Adrenal gland (tissue), 5 donors: ENCODE measurements around the gene TMEM158.

Experiments
- POLR2A ChIP-seq, 2 donors: fragments of 450-650 bp; IDR thresholded peaks; one replicate each; pipeline ENCODE4 v1.6.1; 2017; ENCODE audit warnings: antibody characterized with exemption in 2 of 2, mild to moderate bottlenecking in 2 of 2, moderate library complexity in 1 of 2
- TF ChIP-seq, protein P1 (sequence below), 6 experiments: fragments of 450-650 bp in 4 of 6; fragments of 200-600 bp in 2 of 6; sonication (generic) in 1 of 6; IDR thresholded peaks; 1 replicate in 5 of 6; 2 replicates in 1 of 6; pipeline versions ENCODE4 v1.5.1 to v1.8.0; 2016 to 2021; ENCODE audit warnings: antibody characterized with exemption in 6 of 6, mild to moderate bottlenecking in 2 of 6, moderate library complexity in 1 of 6
- donor health status: DM: no; HTN: no; CAD: no.

- TF ChIP-seq, protein P1, sequence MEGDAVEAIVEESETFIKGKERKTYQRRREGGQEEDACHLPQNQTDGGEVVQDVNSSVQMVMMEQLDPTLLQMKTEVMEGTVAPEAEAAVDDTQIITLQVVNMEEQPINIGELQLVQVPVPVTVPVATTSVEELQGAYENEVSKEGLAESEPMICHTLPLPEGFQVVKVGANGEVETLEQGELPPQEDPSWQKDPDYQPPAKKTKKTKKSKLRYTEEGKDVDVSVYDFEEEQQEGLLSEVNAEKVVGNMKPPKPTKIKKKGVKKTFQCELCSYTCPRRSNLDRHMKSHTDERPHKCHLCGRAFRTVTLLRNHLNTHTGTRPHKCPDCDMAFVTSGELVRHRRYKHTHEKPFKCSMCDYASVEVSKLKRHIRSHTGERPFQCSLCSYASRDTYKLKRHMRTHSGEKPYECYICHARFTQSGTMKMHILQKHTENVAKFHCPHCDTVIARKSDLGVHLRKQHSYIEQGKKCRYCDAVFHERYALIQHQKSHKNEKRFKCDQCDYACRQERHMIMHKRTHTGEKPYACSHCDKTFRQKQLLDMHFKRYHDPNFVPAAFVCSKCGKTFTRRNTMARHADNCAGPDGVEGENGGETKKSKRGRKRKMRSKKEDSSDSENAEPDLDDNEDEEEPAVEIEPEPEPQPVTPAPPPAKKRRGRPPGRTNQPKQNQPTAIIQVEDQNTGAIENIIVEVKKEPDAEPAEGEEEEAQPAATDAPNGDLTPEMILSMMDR (IDR thresholded peaks at IDR 0.05), result no peak
- TF ChIP-seq POLR2A (IDR thresholded peaks at IDR 0.05), result no peak
These were observed 15.1 kb upstream of the TMEM158 start for GRCh38 chr3:45241206-45241605.
